Activated T-cell treated with anti-CD3 and anti-CD28 coated beads for 24 hours (primary cell): ENCODE data around the gene TMEM94.
"Not testable (repeated sequence)": the region's sequence is repeated elsewhere in the genome, so short reads cannot be mapped to it uniquely, and the experiment has no call there.

Experiments
- DNase-seq: peaks from one replicate; pipeline ENCODE4 v3.0.0-alpha.2; 2020; ENCODE audit warnings: low read depth

Gene TMEM94

DNA sequence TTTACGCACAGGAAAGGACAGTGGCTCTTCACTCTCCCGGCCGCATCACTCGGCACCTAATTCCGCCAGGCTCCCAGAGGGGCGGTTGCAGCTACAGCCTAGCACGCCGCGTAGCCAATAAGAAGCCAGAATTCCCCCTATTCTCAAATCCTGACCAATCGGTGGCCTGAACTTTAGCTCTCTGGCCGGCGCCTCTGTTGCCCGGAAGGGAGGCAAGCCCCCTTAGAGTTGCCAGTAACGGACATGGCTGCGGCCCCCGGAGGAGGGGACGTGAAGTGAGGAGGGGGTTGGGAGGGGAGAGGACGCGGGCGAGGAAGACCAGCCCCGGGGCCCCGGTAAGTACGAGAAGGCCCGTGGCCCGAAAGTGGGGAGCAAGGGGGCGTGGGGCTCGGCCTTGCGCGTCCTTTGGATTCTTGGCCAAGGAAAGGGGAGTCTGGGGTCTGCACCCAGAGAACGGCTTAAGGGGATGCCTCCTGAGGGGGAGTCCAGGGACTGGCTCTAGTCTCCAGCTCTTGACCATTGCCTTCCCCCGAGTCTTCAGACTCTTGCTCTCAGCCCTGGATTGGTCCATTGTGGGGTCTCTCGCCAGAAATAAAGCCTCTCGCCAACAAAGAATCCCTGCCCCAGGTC is at the start of gene TMEM94:
TSS of gene TMEM94 (plus strand) at position 219 of the 630 bp plus-strand sequence. CDS start 15,271 bp downstream, outside the sequence.
- peak; percentile 87 for DNase-seq

DNA sequence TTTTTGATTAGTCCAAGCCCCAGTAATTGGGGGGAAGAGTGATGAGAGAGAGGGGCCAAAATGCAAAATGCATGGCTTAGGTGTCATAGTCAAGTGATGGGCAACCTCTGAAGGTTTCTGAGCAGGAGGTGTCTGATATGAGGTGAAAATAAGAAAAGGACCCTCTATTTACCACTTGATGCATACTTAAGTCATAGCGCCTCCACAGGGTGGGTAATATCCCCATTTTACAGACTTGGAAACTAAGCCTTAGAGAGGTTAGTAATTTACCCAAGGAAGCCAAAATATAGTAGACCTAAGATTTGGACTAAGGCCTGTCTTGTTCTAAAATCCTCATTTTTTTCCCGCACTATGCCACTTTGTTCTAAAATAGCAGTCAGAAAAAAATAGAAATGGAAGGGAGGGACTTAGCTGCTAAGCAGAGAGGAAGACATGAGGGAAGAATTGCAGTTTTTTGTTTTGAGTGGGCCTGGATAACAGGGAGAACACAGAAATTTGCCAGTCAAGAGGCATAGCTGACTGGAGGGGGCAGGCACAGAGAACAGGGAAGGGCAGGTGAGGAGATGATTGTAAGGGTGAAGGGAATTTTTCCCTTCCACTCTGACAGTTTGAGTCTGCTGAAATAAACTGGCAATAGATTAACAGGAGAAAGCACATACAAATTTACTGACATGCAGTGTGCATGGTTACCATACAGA is 48.6 kb upstream of the TMEM94 start:
- DNase-seq = no peak

DNA sequence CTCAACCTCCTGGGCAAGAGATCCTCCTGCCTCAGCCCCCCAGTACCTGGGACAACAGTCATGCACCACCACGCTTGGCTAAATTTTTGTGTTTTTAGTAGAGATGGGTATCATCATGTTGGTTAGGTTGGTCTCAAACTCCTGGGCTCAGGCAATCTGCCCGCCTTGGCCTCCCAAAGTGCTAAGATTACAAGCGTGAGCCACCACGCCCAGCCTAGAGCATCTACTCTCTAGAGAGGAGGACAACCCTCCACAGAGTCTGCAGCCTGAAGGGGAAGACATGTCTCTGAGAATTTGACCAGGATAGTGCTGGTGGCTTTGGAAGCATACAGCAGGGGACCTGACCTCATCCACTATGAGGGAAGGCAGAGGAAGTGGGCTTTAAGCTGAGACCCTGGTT is 46.3 kb upstream of the TMEM94 start:
- DNase-seq = no peak

DNA sequence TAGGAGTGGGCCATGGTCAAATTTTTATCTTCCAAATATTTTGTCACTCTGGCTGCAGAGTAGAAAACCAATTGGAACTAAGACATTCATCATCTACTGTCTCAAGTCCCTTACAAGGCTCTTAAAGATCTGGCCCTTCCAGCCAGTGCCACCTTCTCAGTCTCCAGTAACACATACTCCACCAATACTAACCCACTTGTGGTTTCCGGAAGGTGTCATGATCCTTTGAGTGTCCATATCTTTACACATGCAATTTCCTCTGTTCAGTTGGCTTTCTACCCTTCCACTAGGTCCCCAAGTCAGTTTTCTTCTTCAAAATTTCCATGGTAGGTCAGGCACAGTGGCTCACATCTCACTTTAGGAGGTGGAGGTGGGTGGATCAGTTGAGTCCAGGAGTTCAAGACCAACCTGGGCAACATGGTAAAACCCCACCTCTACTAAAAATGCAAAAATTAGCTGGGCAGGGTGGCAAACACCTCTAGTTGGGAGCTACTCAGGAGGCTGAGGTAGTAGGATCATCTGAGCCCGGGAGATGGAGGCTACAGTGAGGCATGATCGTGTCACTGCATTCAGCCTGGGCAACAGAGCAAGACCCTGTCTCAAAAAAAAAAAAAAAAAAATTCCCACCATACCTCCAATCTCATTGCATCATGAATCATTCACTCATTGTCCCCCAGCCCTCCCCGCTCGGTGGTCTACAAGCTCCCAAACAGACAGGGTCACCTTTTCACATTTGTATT is 44.9 kb upstream of the TMEM94 start:
- DNase-seq = no peak

DNA sequence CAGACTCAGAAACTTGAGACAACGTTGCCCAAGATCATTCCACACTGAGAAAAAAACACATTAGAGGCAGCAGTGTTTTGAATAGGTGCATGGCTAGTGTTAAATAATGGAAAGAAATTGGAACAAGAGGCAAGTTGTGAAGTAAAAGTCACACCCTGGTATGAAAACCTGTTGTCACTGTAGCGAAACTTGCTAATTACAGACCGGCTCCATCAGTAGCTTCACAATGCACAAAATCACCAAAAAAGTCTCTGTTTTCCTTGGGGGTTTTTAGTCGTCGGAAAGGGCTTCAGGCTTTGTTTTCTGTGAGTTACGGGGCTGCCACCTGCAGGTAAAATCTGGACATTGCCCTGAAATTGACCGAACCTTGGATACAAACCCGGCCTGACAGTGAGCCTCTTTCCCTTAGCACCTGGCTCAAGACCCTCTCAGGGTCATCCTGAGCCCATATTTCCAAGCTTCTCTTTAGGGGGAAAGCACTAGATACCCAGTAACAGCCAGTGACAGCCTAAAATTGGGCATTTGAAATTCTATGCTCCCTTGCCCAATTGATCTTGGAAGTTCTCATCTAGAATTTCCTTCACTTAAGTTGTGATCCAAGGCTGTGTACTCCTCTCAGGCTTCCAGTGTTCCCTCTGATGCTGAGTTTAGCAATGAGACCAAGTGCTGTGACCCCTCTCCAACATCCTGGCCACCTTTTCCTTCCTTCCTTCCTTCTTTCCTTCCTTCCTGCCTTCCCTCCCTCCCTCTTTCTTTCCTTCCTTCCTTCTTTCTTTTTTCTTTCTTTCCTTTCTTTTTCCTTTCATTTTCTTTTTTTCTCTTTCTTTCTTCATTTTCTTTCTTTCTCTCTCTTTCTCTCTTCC is 43.7 kb upstream of the TMEM94 start:
- peak; percentile 60 for DNase-seq

DNA sequence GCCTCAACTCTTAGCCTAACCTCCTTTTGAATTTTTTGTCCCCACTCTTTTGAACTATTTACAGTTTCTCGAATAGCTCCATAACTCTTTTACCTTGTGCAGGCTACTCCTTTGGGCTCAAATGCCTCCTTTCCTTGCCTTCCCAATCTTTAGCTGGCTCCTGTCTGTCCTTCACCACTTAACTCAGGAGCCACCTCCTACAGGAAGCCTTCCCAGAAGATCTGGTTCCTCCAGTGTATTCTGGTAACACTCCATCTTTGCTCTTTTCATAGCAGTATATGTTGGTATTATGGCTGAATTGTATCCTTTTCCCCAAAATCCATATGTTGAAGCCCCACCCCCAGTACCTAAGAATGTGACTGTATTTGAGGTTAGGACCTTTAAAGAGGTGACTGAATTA is 41.9 kb upstream of the TMEM94 start:
- DNase-seq = no peak

DNA sequence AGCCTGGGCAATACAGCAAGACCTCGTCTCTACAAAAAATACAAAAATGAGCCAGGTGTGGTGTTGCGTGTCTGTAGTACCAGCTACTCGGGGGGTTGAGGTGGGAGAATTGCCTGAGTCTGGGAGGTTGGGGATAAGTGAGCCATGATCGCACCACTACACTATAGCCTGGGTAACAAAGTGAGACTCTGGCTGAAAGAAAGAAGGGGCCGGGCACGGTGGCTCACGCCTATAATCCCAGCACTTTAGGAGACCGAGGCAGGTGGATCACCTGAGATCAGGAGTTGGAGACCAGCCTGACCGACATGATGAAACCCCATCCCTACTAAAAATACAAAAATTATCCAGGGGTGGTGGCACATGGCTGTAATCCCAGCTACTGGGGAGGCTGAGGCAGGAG is 40.4 kb upstream of the TMEM94 start:
- DNase-seq = no peak

DNA sequence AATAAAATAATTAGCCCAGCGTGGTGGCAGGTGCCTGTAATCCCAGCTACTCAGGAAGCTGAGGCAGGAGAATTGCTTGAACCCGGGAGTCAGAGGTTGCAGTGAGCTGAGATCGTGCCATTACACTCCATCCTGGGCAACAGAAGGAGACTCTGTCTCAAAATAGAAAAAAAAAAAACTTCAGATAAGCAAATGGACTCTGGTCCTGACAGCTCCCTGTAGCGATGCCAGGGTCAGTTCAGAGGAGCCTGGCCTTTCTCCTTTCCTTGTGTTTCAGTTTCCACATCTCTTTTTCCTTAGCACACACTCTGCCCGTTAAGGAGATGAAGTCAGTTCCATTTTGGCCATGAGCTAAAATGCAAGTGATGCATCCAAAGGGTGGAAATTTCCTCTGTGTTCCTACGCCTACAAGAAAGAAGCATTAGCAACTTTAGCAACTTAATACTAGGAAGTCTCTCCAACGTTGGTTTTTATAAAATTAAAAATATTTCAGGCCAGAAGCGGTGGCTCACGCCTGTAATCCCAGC is 39.3 kb upstream of the TMEM94 start:
- no peak for DNase-seq

DNA sequence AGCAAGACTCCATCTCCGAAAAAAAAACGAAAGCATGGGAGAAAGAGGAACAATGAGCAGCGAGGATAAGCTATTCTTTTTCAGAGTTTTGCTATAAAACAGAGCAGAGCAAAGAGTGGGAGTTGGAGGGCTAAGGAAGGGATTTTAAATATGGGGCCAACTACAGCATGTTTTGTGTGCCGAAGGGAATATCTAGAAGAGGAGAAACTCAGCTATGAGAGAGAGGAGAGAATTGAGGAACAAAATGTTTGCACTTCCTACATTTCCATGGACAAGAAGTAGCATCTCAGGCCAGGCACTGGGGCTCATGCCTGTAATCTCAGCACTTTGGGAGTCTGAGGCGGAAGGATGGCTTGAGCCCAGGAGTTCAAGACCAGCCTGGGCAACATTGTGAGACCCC is 37.9 kb upstream of the TMEM94 start:
- DNase-seq = no peak

DNA sequence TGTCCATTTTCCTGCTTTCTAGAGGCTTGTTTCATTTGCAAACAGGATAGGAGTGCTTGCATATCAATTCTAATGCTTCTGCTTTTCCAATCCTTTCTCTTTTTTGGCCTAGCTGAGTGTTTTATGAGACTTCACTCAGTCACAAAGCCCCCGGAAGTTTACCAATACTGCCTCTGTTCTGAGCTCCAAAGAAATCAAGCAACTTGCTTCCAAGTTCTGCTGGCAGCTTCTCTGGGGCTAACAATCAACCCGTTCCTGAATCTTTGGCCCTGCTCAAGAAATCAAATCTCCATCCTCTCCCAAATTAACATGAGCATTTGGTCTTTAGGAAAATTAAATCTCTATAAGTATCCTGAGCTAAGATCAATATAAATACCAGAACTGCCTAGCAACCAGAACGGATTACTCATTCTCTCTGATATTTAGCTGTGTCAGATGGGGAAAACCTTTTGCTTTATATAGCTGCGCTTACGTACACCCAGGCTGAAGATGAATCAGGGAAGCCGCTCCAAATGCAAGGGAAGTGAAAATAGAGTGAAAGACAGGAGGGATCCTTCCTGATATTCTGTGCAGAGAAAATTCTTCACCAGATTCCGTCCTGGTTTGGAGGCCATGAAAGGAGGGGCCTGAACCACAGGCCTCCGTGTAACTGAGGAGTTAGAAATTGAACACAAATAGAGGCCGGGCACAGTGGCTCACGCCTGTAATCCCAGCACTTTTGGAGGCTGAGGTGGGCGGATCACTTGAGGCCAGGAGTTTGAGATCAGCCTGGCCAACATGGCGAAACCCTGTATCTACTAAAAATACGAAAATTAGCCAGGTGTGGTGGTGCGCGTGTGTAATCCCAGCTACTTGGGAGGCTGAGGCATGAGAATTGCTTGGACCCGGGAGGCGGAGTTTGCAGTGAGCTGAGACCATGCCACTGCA is 27.6 kb upstream of the TMEM94 start:
- no peak for DNase-seq

DNA sequence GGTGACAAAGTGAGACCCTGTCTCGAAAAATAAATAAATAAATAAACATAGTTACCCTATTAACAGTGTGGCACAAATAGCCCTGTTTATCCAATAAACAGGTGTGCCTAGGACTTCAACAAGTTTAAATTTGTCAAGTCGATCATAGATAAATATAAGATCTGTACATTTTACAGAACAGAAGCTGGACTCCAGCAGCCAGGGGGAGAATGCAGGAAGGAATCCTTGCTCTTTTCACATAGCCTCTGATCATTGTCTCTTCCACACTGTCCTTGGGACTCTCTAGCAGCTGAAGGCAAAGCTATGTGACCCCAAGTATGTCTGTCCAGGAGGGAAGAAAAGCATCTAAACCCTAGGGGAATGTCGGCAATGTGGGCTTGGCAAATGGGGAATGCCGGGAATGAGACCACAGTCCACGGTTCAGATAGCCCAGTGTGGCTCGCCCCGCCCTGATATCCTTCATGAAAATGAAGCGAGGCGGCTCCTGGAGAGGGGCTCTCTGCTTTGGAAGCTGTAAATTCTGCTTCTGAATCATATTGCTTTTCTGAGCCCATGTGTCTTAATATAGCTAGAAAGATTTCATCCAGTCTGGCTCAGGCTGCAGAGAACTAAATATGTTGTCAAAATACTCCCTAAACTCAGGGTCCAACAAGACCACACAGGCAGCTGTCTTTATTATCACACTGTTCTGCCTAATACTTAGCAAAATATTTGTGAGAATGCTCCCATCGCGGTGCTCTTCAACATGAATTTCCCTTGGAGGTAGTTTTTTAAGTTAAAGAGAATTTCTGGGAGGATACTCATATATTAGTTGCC is 26.1 kb upstream of the TMEM94 start:
- DNase-seq = no peak

DNA sequence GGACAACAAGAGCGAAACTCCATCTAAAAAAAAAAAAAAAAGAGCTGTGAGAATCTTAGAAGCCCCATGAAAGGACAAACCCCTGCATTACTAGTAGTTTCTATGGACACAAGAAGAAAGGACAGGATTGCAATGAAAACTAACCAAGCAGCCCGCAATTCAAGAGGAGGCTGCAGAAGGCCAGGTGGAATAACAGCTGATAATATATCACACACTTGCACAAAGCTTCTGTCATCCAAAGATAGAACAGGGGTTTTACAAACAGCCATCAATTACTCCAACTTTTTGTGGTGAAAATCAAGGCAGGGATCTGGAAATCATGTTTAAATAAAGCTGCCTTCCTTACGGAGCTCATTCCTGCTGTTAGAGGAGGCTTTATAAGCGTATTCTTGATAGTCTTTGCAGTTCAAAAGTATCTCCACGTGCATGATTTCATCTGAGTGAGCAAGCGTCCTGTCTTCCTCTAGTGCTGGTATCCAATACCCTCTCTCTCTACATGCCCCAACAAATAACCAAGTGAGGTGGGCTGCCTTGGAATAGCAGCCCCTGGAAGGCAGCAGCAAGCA is 23.1 kb upstream of the TMEM94 start:
- DNase-seq = no peak

DNA sequence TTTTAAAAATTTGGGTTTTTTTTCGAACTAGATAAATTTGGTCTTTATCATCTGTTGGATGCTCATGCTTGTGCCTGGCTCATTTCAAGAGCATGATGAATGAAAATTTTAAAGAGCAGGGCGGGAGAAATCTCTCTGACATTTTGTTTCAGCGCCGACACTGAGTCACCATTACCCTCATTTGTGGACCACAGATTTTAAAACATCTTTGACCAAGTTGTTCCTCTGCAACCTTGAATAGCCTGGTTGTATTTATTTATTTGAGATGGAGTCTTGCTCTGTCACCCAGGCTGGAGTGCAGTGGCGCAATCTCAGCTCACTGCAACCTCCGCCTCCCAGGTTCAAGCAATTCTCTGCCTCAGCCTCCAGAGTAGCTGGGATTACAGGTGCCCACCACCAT is 22.0 kb upstream of the TMEM94 start:
- DNase-seq = not testable (repeated sequence)

DNA sequence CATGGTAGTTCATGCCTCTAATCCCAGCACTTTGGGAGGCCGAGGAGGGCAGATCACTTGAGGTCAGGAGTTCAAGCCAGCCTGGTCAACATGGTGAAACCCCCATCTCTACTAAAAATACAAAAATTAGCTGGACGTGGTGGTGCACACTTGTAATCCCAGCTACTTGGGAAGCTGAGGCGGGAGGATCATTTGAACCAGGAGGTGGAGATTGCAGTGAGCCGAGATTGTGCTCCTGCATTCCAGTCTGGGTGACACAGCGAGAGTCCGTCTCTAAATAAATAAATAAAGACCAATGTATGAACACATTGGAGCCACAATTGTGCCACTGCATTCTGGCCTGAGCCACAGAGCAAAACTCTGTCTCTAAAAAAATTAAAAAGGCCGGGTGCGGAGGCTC is 19.0 kb upstream of the TMEM94 start:
- DNase-seq = not testable (repeated sequence)

DNA sequence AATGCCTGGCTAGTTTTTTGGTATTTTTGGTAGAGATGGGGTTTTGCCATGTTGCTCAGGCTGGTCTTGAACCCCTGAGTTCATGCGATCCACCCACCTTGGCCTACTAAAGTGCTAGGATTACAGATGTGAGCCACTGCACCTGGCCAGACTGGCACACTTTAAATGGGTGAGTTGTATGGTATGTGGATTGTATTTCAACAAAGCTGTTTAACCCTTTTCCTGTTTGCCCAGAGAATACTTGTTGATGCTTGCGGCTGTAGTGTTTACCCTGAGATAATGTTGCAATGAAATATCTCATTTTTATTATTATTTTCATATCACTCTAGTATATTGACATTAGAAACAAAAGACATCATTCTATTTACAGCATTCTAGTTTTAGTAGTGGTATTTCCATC is 17.1 kb upstream of the TMEM94 start:
- no peak for DNase-seq

DNA sequence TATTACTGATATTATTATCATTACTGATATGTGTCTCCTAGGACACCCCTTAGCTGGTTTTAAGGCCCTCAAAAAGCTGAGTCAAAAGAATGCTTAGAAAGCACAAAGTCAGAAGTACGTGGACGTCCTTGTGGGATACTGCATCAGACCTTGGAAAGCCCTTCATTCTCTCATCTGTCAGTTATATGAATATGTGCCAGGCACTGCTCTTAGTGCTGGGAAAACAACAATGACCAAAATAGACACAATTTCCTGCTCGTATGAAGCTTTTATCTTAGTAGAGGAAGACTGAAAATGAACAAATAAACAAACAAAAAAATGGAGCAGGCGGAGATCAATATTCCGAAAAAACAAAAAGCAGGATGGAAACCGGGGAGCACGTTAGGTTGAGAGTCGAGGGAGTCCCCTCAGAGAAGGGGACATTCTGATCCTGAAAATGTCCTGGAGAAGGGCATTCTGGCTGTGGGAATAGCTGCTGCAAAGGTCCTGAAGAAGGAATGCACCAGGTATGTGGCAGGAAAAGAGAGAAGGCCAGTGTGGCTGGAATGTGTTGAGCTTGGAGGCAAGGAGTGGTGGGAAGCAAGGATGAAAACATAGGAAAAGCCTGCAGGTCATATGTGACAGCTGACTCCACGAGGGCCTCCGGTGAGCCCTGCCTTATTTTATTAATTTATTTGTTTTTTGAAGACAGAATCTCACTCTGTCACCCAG is 15.5 kb upstream of the TMEM94 start:
- no peak for DNase-seq

DNA sequence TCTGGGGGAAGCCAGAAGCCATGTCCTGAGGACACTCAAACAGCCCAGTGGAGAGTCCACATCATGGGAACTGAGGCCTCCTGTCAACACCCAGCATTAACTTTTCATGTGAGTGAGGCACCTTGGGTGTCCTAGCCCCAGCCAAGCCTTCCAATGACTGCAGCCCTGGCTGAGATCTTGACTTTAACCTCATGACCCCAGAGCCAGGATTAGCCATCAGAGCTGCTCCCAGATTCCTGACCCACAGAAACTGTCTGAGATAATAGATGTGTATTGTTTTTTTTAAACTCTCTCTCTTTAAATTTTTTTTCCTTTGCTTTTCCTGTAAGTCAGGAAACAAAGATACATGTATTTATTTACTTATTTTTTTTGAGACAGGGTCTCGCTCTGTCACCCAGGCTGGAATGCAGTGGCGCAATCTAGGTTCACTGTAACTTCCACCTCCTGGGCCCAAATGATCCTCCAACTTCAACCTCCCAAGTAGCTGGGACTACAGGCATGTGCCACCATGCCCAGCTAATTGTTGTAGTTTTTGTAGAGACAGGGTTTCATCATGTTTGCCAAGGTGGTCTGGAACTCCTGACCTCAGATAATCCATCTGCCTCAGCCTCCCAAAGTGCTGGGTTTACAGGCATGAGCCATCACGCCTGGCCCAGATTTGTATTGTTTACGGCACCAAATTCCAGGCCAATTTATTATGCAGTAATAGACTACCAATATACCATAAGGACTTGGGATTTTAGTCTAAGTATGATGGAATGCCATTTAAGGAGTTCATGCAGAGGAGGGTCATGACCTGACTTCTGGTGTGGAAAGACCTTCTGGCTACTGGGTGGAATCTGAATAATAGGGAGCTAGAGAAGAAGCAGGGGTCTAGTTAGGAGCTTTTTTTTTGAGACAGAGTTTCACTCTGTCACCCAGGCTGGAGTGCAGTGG is 14.0 kb upstream of the TMEM94 start:
- DNase-seq = no peak

DNA sequence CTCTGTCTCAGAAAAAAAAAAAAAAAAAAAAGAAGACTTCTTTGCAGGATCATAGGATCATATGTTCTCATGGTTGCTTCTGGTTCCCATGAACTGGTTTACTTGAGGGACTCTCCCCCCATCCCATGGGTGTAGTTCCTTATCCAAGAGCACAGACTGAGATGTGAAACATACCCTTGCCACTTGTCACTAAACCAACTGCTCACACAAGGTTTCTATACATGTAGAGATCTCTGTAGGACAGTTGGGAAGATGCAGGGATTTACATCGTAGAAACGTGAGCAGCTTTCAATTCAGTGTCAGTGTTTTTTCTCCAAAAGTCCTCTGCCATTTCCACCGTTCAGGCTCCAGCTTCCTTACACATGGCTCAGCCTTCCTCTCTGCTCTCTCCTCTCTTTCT is 11.1 kb upstream of the TMEM94 start:
- no peak for DNase-seq
